GM18868 (cell line): ENCODE results near the gene TDG.
"Not testable (repeated sequence)": the region's sequence is repeated elsewhere in the genome, so short reads cannot be mapped to it uniquely, and the experiment has no call there.

ENCODE experiments used
- ATAC-seq: cut with Tn5 transposase; IDR thresholded peaks from one replicate; pipeline ENCODE4 v1.9.1; 2021; ENCODE audit warnings: mild to moderate bottlenecking, moderate library complexity; ENCODE audit not compliant: unreplicated experiment

TDG gene

GRCh38 chr12:104012331-104012730, 46.7 kb downstream of the TDG start:
- ATAC-seq, result no peak

DNA sequence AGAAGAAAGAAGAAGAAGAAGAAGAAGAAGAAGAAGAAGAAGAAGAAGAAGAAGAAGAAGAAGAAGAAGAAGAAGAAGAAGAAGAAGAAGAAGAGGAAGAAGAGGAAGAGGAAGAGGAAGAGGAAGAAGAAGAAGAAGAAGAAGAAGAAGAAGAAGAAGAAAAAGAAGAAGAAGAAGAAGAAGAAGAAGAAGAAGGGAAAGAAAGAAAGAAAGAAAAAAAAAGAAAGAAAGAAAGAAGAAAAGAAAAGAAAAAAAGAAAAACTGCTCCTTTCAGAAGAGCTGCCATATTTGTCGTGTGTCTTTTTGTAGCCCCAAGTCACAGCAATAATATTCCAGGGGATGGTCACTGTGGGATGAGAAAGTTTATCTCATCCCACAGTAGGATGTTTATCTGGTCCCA, 56.2 kb downstream of the TDG start:
- ATAC-seq, result not testable (repeated sequence)

DNA sequence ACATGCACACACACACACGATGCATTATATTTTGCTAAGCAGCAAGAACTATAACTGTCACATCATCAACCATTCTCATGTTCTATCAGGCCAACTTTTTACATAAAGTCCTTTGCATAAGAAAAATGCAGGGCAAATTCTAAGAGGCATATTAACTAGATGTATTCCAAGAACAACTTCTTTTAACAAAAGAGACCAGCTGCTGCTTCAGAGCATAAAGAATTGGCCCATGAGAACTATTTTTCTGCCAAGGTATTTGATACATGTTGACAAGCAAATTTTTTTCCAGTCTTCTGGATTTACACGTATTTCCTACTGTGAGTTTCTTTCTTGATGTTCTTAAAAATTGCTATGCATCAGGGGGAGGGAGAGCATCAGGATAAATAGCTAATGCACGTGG, 57.1 kb downstream of the TDG start:
- ATAC-seq, result no peak

GRCh38 chr12:104023710-104024109, 58.0 kb downstream of the TDG start:
- no peak for ATAC-seq

DNA sequence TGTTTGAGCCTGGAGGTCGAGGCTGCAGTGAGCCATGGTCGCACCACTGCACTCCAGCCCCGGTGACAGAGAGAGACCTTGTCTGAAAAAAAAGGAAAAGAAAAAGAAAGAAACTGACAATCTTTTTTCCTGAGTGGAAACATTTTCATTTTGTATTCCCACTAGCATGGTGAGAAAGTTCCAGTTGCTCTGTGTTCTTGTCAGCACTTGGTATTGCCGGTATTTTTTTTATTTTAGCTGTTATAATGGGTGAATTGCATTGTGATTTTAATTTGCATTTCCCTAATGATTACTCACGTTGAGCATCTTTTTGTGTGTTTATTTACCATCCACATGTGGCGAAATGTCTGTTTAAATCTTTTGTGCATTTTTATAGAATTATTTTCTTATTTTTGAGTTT, 58.7 kb downstream of the TDG start:
- ATAC-seq, result no peak

DNA sequence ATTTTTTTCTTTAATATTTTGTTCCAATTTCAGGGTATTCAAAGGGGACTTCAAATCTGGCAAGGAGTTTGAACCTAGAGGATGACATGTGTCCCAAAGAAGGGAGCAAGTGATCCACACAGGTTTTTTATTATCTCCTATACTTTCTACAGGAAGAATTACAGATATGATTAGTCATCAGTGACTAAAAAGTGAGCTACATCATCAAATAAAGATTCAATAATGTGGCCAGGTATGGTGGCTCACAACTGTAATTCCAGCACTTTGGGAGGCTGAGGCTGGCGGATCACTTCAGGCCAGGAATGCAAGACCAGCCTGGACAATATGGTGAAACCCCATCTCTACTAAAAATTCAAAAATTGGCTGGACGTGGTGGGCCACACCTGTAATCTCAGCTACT, 60.1 kb downstream of the TDG start:
- no peak for ATAC-seq

- ATAC-seq, result no peak
Measured at GRCh38 chr12:104026841-104027599, 61.3 kb downstream of the TDG start.

GRCh38 chr12:104030596-104030995, 64.9 kb downstream of the TDG start:
- not testable (repeated sequence) for ATAC-seq

GRCh38 chr12:104036143-104036542, 70.5 kb downstream of the TDG start:
- ATAC-seq, result not testable (repeated sequence)
